Measurements from ENCODE around the gene CSNK1A1. TPM values are rescaled to one million over a fixed set of nuclear protein-coding genes. Genes with fewer than 3 reads are reported as not detected.
A peak's percentile ranks its signal among the peaks of the same experiment; 100 is the strongest.

CSNK1A1 gene
- polyA plus RNA-seq, 3 donors, result 75.7 to 131 (median 103) TPM

DNA sequence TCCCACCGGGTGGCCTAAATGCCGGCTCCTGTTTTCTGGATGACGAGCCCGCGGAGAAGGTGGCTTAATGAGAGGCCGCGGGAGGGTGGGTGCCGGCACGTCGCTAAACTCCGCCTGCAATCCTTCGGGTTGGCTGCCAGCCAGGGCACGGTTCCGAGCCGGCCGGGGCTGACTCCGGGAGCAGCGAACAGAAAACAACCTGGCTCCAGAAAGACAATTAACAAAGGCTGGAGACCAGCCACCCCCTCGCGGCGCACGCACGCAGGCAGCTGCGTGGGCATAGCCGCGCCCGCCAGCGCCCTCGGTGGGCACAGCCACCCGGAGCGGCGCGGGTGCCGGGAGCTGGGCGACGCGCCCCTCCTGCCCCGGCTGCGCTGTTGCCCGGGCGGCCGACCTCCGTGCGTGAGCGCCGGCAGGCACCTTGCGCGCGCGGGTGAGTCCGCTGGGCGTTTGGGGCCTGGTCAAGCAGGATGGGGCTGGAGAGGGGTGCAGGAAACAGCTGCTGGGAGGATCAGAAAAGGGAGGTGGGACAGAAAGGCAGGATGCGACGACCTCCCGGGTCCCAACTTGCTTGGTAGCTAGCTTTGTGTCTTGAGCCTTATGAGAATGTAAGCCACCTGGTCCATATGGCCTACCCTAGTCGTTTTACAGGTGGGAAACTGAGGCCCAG lies 30.1 kb upstream of the CSNK1A1 start, which contains the start of gene ARHGEF37:
Gene ARHGEF37 (plus strand): TSS at position 307 of the 670 bp plus-strand sequence. CDS start 16,272 bp downstream, outside the sequence.
- peak within 1 kb of the TSS; percentile 17 to 70 (median 18) for H3K4me3 ChIP-seq (replicated peaks in 1 of 3; ENCODE audit: low read depth in 2 of 3, low read length in 3 of 3)
- WGBS (ENCODE audit: insufficient coverage), result 1% methylated on average over 55 of the region's 56 CpGs
- H3K4me1 ChIP-seq (ENCODE audit: control insufficient read depth in 1 of 2, insufficient read depth in 2 of 2, low read length in 2 of 2), result peaks cover 6 to 9% of the 10 kb centered on the region in 2 donors
- Mint-ChIP-seq H3K27ac (peak within 1 kb of the TSS in 1 of 7 donors; percentile 48), H3K9me3 (no peaks in the 10 kb centered on the region), H3K27me3 (ENCODE audit: low read depth in 3 of 3) (peaks cover 21 to 27% (median 26%) of the 10 kb centered on the region in 3 donors), H3K36me3 (no peaks in the 10 kb centered on the region), H3K4me3 (peak within 1 kb of the TSS; percentile 75 to 89), H3K4me1 (peaks cover 12% of the 10 kb centered on the region)
- H3K9ac ChIP-seq (ENCODE audit: insufficient read depth, low read length, poor library complexity, severe bottlenecking), result peak within 1 kb of the TSS; percentile 54
- no peaks in the 10 kb centered on the region for H3K9me3 ChIP-seq (replicated peaks in 1 of 2; ENCODE audit: control insufficient read depth in 1 of 2, insufficient read depth in 1 of 2, low read length in 2 of 2)
- H3K4me2 ChIP-seq (replicated peaks; ENCODE audit: extremely low read depth, low read length, poor library complexity, severe bottlenecking), result peak within 1 kb of the TSS; percentile 75
- H2AFZ ChIP-seq (ENCODE audit: insufficient read depth, low read depth, low read length, poor library complexity, severe bottlenecking), result peak within 1 kb of the TSS; percentile 68
- H3K79me2 ChIP-seq (ENCODE audit: insufficient read depth, low read length), result no peaks in the 10 kb centered on the region
- intact Hi-C loops (cut with micrococcal nuclease), result no loop called here
- no peak for DNase-seq
- H3K27me3 ChIP-seq (ENCODE audit: control insufficient read depth in 2 of 2, insufficient read depth in 2 of 2, low read length in 2 of 2), result peaks cover 6 to 27% of the 10 kb centered on the region in 2 donors
- no peaks in the 10 kb centered on the region for H4K20me1 ChIP-seq (ENCODE audit: insufficient read depth, low read length)
- H3K36me3 ChIP-seq (replicated peaks in 1 of 2; ENCODE audit: control insufficient read depth in 1 of 2, insufficient read depth in 2 of 2, low read length in 2 of 2), result no peaks in the 10 kb centered on the region
- TF ChIP-seq, protein P1, sequence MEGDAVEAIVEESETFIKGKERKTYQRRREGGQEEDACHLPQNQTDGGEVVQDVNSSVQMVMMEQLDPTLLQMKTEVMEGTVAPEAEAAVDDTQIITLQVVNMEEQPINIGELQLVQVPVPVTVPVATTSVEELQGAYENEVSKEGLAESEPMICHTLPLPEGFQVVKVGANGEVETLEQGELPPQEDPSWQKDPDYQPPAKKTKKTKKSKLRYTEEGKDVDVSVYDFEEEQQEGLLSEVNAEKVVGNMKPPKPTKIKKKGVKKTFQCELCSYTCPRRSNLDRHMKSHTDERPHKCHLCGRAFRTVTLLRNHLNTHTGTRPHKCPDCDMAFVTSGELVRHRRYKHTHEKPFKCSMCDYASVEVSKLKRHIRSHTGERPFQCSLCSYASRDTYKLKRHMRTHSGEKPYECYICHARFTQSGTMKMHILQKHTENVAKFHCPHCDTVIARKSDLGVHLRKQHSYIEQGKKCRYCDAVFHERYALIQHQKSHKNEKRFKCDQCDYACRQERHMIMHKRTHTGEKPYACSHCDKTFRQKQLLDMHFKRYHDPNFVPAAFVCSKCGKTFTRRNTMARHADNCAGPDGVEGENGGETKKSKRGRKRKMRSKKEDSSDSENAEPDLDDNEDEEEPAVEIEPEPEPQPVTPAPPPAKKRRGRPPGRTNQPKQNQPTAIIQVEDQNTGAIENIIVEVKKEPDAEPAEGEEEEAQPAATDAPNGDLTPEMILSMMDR (IDR thresholded peaks at IDR 0.05), result no peak
- no peak within 1 kb of the TSS for H3K27ac ChIP-seq (ENCODE audit: low read depth in 1 of 2, low read length in 2 of 2)

DNA sequence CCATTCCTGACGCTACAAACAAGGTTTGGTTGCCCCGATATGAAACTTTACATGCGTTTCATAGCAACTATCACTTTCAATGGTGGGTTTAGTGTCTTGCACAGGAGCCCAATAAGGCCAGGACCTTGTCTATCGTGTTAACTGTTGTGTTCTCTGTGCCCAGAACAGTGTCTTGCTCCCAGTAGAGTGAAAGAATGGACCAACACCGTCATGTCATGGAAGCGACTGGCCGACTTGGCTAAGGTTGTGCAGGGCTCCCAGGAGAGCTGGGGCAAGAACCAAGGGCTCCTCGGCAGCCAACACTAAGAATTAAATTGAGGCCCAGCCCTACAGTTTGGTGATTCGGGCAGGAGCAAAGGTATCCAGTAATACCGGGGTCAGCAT lies 29.6 kb upstream of the CSNK1A1 start:
- Histone ChIP-seq H3K27ac (ENCODE audit: low read depth in 1 of 2, low read length in 2 of 2) (no peak overlapping the region), H3K9ac (ENCODE audit: insufficient read depth, low read length, poor library complexity, severe bottlenecking) (peak overlapping the region; percentile 54), H3K36me3 (replicated peaks in 1 of 2; ENCODE audit: control insufficient read depth in 1 of 2, insufficient read depth in 2 of 2, low read length in 2 of 2) (no peaks in the 10 kb centered on the region), H3K4me3 (replicated peaks in 1 of 3; ENCODE audit: low read depth in 2 of 3, low read length in 3 of 3) (peak overlapping the region; percentile 17 to 70 (median 18)), H3K9me3 (replicated peaks in 1 of 2; ENCODE audit: control insufficient read depth in 1 of 2, insufficient read depth in 1 of 2, low read length in 2 of 2) (no peaks in the 10 kb centered on the region), H3K4me1 (ENCODE audit: control insufficient read depth in 1 of 2, insufficient read depth in 2 of 2, low read length in 2 of 2) (peaks cover 6 to 9% of the 10 kb centered on the region in 2 donors), H2AFZ (ENCODE audit: insufficient read depth, low read depth, low read length, poor library complexity, severe bottlenecking) (peak overlapping the region; percentile 68), H3K79me2 (ENCODE audit: insufficient read depth, low read length) (no peaks in the 10 kb centered on the region), H3K27me3 (ENCODE audit: control insufficient read depth in 2 of 2, insufficient read depth in 2 of 2, low read length in 2 of 2) (peaks cover 6 to 27% of the 10 kb centered on the region in 2 donors), H3K4me2 (replicated peaks; ENCODE audit: extremely low read depth, low read length, poor library complexity, severe bottlenecking) (peak overlapping the region; percentile 75), H4K20me1 (ENCODE audit: insufficient read depth, low read length) (no peaks in the 10 kb centered on the region)
- peak overlapping the region; percentile 75 to 89 for H3K4me3 Mint-ChIP-seq
- DNase-seq, result no peak
- intact Hi-C loops (cut with micrococcal nuclease), result no loop called here
- no peaks in the 10 kb centered on the region for H3K36me3 Mint-ChIP-seq
- H3K9me3 Mint-ChIP-seq, result no peaks in the 10 kb centered on the region
- no peak overlapping the region for H3K27ac Mint-ChIP-seq
- TF ChIP-seq, protein P1 (IDR thresholded peaks at IDR 0.05), result no peak
- peaks cover 12% of the 10 kb centered on the region for H3K4me1 Mint-ChIP-seq
- H3K27me3 Mint-ChIP-seq (ENCODE audit: low read depth in 3 of 3), result peaks cover 21 to 27% (median 25%) of the 10 kb centered on the region in 3 donors
- WGBS (ENCODE audit: insufficient coverage), result 47% methylated on average over 8 of the region's 10 CpGs
